Breast epithelium (tissue), 3 donors: ENCODE measurements around the gene CEP120.

Experiments used
- POLR2AphosphoS5 ChIP-seq, 3 donors: sonication (generic); formaldehyde crosslinking; IDR thresholded peaks; one replicate each; pipeline ENCODE4 v1.6.1; 2017; ENCODE audit warnings: antibody characterized with exemption in 3 of 3
- TF ChIP-seq, protein P1 (sequence below), 3 donors: fragments of 450-650 bp; IDR thresholded peaks; one replicate each; pipeline ENCODE4 v1.5.1; 2016 to 2017; ENCODE audit warnings: antibody characterized with exemption in 3 of 3, mild to moderate bottlenecking in 3 of 3, moderate library complexity in 3 of 3

DNA sequence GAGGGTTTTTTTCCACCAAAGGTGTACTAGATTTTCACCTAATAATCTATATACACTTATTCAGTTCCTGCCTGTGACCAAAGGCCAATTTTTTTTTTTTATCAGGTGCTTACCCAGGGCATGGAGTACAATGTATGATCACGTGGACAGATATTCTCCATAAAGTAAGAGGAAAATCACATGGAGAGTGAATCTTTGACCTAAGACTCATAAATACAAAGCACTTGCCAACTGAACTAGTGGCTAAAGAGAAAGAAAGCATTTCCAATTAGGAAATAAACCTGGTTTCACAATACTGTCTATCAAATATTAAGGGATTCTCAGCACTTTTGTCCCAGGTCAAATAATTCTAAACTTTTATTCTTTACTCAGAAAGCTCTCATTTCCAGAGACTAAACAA, 33.0 kb upstream of the CEP120 start:
- TF ChIP-seq, protein P1, sequence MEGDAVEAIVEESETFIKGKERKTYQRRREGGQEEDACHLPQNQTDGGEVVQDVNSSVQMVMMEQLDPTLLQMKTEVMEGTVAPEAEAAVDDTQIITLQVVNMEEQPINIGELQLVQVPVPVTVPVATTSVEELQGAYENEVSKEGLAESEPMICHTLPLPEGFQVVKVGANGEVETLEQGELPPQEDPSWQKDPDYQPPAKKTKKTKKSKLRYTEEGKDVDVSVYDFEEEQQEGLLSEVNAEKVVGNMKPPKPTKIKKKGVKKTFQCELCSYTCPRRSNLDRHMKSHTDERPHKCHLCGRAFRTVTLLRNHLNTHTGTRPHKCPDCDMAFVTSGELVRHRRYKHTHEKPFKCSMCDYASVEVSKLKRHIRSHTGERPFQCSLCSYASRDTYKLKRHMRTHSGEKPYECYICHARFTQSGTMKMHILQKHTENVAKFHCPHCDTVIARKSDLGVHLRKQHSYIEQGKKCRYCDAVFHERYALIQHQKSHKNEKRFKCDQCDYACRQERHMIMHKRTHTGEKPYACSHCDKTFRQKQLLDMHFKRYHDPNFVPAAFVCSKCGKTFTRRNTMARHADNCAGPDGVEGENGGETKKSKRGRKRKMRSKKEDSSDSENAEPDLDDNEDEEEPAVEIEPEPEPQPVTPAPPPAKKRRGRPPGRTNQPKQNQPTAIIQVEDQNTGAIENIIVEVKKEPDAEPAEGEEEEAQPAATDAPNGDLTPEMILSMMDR (IDR thresholded peaks at IDR 0.05), result no peak
- TF ChIP-seq POLR2AphosphoS5 (IDR thresholded peaks at IDR 0.05), result no peak
